ENCODE measurements around the gene CCDC38.
"Not testable (repeated sequence)": the region's sequence is repeated elsewhere in the genome, so short reads cannot be mapped to it uniquely, and the experiment has no call there.

The CCDC38 gene

DNA sequence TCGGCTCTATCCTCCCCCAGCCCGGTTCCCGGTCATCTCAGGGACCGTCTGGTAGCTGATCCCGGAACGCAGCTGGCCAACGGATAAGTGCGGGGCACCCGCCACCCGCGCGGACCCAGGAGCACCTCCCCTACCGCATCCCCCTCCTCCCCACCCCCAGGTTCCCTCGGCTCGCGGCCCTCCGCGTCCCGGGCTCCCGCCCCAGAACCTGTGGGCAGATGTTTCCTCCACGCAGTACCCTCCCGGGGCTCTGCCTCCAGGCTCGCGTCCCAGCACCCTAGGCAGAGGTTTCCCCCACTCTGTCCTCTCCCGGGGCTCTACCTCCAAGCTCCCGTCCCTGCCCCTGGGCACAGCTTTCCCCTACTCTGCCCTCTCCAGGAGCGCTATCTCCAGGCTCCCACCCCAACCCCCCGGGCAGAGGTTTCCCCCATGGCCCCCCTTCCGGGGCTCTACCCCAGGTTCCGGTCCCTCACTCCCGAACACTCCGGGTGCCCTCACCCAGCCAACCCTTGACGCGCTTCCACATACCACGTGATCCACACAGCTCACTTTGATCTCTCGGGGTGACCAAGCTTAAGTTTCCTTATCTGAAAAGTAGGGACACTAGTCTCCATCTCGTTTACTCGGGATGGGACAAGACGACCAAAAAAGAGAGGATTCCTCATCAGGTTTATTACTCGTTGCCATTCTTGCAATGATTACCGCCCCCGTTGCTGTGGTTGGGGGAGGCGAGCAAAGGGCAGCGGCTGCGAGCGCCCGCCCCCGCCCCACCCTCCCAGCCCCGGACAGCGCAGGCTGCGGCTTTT is at the start of gene CCDC38:
TSS of gene CCDC38 (minus strand) at position 91 of the 806 bp plus-strand sequence. CDS start 6,105 bp downstream, outside the sequence.
- DNase-seq = peak; percentile 86

DNA sequence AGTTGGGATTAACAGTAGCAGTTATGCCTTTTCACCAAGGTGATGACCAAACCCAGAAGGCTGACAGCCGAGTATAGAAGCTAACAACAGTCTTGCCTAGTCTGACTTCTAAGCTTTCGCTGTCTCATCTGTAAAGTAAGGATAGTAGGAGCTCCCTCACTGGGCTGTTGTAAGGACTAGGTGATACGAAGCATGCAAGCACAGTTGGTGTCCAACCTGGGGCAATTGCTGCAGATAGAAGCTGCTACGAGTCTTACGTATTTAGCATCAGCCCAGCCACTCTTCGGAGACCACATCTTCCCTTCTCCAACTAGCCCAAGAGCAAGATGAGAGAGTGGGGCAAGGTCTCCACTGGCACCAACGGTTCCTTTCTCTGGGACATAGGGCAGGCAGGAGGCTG is 47.7 kb upstream of the CCDC38 start:
- DNase-seq = no peak

DNA sequence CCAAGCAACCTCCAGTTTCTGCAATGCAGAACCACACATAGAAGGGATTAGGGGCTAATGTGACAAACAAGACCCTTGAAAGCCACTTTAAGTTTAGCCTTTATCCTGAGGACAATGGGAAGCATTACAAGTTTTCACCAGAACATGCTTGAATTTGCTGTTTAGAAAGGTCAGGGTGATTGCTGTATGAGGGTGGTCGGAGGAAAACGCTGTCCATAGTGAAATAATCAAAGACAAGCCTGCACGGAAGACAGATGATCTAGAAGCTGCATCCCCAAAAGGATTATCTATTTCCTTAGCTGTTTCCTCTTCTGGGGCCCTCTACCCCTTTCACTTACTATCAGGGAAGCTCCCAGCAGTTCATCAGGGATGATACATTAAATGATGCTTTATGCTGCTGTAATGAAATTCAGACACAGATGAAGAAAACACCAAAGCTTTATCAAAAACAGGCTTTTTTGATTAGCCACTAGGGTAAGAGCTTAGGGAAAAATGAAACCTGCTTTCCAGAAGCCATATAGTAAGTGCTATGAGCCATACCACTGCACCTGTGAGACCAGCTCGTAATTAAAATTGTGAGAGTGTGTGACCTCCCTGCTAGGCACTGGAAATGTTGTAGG is 47.2 kb upstream of the CCDC38 start:
- no peak for DNase-seq

DNA sequence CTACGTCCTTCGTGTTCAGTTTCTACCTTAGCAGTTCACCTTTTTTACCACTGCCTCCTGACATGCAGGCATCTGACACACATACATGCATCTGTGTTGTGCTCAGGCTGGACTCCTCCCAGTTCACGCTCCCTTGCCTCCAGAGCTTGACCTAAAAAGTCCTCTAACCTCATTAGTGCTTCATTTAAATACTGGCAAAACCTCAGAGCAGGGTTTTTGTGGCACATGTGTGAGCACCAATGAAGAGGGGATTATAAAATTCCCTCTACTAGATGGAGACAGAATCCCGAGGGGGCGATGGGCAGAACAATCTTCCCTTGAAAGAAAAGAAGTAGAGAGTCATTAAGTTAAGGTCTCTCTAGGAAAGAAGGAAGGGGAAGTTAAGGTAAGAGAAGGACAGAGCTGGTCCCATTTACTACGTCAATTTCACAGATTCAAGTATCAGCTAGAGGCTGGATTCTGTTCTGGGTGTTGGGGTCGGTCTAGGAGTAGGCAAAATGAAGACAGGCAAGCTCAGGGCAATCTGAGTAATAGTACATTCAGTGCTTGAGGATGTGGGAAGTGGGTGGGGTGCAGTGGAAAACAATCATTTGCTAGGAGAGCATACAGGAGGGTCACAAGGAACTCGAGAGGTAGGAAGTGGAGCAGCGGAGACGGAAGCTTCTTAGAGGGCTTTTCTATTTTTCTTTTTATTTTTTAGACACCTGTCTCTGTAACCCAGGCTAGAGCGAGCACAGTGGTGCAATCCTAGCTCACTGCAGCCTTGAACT is 46.3 kb upstream of the CCDC38 start:
- DNase-seq = no peak

DNA sequence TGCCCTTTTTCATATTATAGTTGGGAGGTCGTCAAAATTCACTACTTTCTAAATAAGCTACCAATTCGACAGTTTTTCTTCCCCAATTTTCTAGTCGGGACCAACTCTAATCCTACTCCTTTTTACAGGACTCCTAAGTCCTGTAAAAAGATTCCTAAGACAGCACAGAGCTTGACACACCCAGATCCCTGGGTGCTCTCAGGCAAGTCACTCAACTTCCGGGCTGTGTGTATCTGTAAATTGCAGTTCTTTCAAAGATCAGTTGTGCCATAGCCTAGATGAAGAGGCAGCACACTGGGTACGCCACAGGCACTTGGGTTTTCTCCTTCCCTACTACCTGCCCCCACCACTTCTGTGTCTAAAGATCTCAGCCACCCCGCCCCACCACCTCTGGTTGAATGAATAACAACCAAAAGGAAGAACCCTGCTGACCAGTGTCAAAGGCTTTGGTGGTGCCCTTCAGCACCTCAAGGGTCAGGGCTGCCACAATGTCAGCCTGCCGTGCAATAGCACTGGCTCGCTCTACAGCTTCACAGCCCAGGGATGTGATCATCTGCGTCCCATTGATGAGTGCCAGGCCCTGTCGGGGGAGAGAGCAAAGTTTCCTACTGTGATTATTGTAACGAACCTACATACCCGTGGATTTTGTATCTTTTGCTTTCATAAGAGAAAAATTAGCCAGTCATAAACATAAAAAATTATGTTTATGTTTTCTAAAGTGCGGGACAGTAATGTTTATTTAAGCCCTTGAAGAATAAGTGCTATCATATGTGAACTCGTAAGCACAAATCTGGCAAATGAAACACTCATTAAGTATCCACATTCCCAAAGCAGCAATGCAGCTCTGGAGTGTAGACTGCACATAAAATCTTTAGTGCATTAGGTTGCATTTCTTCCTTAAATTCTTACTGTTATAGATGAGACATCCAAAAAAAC is 44.5 kb upstream of the CCDC38 start:
- DNase-seq = no peak

DNA sequence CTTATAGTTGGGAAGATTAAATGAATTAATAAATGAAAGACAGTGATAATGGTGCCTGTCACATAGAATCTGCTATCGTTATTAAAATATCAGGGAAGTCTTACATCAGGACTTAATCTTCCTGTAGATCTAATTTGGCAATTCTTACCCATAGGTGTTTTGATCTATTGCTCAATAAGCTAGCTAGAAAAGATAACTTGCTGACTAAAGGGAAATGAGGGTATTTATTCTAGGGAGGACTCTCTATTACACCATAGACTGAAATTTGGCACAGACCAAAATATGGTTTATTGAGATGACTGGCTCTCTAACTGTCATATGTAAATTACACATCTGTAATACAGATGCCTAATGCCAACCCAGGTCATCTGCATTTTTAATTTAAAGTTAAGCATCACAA is 42.3 kb upstream of the CCDC38 start:
- no peak for DNase-seq

DNA sequence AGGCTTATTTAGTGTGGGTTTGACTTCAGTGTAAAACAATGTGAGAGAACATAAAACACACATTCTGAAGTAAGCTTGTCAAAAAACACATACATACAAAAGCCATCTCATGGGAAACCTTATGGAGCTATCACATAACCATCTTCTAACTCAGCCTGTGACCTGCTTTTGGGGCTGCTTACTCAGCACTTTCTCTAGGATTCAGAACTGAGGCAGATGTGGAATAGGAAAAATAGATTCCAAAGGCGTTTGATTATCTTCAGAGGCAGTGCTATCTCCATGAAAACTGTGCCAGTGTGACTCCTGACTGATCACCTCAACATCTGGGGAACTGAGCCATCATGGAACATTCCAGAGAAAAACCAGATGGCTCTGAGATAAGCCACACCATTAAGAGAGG is 40.2 kb upstream of the CCDC38 start:
- no peak for DNase-seq

DNA sequence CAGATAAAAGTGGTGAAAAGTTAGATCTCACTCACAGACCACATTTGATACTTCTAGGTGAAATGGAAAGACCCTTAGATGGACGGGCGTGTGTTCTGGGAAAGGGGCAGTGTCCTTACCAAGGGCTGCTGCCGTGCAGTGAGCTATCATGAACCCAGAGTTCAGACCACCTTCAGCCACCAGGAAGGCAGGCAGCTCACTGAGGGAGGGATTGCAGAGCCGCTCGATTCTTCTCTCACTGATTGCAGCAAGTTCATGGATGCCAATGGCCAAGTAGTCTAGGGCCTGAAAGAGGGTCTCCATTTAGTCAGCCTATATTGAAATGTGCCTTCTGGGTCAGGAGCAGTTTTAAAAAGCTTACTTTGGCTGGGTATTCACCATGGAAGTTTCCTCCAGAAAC is 38.0 kb upstream of the CCDC38 start:
- no peak for DNase-seq

DNA sequence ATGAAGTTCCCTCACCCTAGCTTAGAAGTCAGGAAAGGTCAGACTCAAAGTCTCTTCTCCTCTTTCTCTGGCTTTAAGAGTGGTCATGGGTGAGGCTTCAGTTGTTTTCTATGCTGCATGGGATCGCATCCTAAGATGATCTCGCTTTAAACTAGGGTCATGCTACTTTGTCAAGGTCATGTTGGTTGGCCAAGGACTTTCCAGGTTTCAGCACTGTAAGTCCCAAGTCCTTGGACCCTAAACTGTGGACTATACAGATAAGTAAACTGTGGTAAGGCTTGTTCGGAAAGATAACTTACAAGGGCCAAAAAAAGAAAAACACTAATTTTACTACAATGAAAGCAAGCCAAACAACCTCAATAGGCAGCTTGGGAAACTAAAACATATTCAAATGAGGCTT is 36.4 kb upstream of the CCDC38 start:
- no peak for DNase-seq

DNA sequence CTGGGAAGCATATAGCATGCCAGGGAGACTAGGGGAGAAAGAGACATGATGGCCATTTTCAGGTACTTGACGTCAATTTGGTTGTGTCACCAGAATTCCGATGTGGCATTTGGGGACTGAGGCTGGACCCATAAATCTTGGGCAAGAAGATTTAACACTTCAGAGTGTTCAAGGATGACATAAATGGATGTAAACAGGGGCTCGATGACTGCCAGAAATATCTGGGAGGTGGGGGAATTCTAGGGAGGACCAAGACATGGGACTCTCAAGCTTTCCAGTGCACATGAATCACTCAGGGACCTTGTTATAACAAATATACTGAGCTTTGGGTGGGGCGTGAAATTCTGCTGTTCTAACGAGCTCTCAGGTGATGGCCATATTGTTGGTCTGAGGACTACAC is 35.9 kb upstream of the CCDC38 start:
- DNase-seq = no peak

DNA sequence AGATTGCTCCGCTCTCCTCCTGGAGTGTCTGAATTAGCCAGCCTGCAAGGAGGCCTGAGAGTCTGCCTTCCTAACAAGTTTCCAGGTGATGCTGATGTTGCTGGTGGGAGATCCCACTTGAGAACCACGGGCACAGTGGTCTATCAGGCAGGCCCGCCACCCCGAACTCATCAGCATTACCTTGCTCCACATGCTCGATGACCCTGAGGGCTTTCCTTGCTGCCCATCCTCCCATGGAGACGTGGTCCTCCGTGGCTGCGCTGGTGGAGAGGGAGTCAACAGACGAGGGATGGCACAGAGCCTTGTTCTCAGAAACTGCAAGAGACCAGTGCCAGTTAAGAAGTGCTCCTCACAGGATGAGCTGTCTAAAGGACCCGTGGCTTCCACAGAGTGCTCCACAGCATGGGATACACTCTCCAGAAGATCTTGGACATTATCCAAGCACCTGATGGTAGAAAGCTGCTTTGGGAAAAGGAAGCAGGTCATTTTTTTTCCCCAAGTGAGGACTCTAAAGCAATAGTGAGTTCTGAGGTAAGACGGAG is 35.4 kb upstream of the CCDC38 start:
- DNase-seq = no peak

DNA sequence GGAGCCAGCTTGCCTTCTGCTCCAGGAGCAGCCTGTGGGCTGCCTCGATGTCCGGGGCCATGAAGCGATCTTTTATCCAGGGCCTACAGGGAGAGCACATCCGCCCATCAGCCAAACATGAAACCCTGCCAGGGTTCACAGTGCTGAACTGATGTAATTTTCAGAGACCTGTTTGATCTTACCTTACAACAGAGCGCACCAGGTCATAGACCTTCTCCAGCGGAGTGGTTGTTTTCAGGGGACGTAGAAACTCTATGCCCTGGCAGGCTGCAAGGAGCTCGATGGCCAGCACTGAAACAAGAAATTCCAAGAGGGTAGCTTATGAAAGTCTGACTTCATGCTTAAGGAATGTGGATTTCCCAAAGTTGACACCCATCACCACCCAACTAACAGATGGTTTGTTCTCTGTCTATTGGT is 34.0 kb upstream of the CCDC38 start:
- no peak for DNase-seq

DNA sequence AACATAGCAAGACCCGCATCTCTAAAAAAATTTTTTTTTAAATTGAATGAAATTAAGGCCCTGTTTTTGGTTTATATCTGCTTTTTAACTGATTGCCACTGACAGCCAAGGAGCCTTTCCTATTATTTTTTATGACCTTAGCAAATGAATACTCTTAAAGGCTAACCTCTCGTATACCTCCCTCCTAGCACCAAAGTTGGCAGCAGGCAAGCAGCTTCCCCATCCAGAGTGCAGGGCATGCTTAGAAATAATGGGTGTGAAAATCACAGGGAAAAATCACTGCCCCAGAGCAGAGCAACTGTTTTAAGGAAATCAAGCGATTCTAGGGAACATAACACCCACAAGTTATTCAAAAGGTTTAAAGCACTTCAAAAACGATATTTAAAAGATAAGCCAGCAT is 33.1 kb upstream of the CCDC38 start:
- no peak for DNase-seq

DNA sequence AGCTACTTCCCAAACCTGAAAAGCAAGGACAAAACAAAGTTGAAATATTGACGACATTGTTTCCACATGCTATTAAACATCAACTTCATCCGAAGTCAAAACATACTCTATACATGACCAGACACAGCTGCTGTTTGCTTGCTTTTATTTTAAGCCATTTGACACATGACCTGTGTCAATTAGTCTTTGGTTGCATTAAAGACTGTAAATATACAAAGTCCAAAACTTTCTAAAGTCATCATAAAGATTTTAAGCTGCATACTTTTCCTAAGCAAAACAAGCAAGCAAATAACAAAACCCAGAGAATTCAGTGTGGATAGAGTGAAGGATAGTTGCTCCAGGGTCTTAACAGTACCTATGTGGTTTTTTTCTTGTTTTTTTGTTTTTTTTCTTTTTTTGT is 31.9 kb upstream of the CCDC38 start:
- no peak for DNase-seq

DNA sequence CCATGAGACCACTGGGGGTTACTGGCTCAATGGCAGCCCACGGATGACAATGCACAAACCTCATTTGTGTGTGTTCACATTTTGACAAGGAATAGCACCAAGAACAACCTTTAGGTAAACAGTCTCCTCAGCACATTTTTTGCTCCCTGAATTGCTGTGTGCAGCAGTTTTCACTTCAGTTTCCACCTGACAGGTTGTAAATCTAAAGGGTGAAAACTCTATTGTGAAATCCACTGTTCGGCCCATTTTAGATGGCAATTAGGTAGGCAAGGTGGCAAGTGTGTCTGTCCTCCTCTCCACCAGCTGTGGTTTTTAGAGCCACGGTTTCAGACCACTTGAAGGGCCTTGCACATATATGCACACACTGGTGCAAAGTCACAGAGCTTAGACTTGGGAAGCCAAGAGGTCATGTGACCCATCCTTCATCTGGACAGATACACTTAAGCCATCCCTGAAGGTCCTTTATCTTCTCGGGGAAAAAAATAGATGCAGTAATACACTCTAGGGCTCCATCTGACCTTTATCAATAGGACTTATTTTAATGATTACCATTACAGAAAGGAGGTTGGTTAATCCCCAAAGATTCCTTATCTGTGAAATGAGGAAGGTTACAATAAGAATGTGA is 30.5 kb upstream of the CCDC38 start:
- no peak for DNase-seq

DNA sequence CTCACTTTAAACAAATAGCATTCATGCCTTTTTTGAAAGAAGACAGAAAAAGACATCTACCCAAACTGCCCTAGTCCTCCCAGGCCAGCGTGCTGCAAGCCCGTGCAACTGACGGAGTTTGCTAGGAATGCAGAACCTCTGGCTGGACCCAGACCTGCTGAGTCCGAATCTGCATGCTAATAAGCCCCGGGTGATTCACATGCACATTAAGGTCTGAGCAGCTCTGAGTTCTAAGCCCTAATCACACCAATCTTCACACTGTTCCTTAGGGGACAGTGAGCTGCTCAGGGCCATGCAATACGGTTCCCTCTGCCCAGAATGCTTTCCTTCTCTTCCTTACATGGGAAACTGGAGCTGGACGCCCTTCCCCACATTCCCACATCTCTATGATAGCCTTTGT is 28.5 kb upstream of the CCDC38 start:
- DNase-seq = no peak

DNA sequence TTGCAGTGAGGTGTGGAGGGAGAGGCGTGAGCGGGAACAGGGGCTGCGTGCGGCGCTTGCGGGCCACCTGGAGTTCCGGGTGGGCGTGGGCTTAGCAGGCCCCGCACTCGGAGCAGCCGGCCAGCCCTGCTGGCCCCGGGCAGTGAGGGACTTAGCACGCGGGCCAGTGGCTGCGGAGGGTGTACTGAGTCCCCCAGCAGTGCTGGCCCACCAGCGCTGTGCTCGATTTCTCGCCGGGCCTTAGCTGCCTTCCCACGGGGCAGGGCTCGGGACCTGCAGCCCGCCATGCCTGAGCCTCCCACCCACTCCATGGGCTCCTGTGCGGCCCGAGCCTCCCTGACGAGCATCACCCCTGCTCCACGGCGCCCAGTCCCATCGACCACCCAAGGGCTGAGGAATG is 26.7 kb upstream of the CCDC38 start:
- not testable (repeated sequence) for DNase-seq

DNA sequence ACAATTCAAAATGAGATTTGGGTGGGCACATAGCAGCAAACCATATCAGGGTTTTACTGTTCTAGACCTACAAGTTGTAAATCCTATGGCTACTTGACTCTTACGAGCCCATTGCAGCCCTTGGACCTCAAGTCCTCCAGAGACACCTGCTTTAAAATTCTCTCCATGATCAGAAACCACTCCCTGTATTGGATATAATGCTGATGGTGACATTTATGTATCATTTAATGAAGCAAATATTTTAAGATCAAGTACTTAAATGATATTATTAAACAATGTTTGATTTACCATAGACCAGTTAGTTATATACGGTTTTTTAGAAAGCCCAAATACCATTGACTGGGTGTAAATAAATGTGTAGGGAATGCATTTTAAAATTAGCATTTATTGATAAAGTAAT is 24.9 kb upstream of the CCDC38 start:
- no peak for DNase-seq

DNA sequence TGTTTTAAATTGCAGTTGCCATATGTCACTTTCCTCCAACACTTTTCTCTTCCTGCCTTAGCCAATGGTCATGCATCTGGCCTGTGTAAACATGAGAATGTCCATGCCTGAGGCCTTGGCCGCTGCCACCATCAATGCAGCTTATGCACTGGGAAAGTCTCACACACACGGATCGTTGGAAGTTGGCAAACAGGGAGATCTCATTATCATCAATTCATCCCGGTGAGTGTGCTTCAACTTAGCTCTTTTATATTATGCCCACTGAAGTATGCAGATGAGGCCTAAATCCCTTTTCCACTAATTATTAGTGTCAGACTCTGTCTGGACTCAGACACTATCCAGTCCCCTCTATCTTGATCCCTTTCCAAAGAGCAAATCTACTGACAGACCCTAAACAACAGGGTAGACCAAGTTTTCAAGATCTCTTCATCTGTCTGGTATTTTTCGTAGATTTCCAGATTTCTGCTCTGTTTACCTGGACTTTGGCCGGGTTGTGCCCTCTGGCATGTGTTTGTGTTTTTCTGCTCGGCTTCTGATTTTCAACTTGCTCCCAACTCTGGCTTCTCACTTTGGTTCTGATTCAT is 24.0 kb upstream of the CCDC38 start:
- DNase-seq = no peak

DNA sequence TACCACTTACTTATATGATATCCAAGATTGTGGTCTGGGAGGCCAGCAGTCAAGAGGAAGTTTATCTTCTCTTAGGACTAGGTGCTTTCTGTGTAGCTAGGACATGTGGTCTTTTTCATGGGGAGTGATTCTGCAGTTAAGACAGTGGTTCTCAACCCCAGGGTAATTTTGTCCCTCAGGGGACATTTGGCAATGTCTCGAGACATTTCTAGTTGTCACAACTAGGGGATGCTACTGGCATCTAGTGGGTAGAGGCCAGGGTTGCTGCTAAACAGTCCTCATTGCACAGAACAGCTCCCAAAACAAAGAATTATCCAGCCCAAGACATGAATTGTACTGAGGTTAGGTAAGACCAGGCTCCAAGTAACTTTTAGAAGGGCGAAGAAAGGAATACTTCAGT is 20.7 kb upstream of the CCDC38 start:
- DNase-seq = no peak

DNA sequence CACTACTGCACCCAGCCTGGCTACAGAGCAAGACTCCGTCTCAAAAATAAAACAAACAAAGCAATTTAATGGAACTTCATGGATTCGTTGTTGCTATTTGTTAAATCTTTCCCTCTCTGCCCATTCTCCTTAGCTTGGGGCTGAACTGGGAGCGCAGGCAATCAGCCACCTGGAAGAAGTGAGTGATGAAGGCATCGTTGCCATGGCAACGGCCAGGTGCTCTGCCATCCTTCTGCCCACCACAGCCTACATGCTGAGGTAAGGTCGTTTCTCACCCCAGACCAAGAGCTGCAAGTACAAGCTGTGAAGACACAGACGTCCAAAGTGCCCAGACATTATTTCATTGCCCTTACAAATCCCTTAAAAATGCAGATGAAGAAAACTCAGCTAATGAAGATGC is 19.8 kb upstream of the CCDC38 start:
- no peak for DNase-seq

DNA sequence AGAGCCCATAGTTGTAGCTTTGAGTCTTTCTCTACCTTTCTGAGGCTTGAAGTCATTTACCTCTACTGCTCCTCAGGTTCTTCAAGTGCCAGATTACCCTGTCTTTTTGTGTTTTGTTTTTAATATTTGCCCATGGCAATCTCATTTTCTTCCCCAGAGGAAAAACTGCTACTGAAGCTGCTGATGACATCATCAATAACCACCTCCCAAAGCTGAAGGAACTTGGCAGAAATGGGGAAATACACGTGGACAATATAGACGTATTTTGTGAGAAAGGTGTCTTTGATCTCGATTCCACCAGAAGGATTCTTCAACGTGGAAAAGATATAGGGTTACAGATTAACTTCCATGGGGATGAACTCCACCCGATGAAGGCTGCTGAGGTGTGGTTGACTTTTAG is 17.8 kb upstream of the CCDC38 start:
- DNase-seq = no peak
